GM12865 (cell line): Measurements from ENCODE around the gene COL11A2.

Source experiments
- DNase-seq: peaks from one replicate; pipeline ENCODE4 v3.0.0; 2010; ENCODE audit warnings: low read depth
- H3K4me3 ChIP-seq: 2 replicates; pipeline ENCODE4 v1.5.1; 2011; ENCODE audit warnings: mild to moderate bottlenecking, low read depth, low read length, control low read depth
- CTCF ChIP-seq: IDR thresholded peaks from 2 replicates; pipeline ENCODE4 v1.5.1; 2011; ENCODE audit warnings: low read length, control low read depth, low read depth, inconsistent platforms; ENCODE audit not compliant: insufficient read depth; ENCODE audit errors: missing control alignments

COL11A2 gene

GRCh38 chr6:33217681-33218080 is 25.4 kb upstream of the COL11A2 start:
- TF ChIP-seq CTCF = no peak
- DNase-seq = no peak
- no peak overlapping the region for H3K4me3 ChIP-seq

DNA sequence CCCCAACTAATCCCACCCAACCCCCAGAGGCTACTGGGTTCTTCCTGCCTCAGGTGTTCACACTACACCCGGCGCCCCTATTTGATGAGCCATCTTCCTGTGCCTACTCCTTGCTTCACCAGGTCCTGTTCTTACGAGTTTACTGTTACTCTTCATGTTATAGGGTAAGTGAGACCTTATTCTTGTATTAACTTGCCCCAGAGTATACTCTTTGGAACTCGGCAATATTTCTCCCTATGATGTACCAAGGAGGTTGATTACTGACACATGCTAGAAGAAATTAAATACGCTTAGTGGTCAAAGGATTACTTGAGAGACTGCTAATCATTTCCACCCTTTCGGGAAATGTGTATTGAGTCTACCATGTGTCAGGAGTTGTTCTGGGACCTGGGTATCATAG is 25.0 kb upstream of the COL11A2 start:
- DNase-seq = no peak
- TF ChIP-seq CTCF = no peak
- no peak overlapping the region for H3K4me3 ChIP-seq

- no peak overlapping the region for H3K4me3 ChIP-seq
- TF ChIP-seq CTCF = no peak
- no peak for DNase-seq
These were observed 23.9 kb upstream of the COL11A2 start for GRCh38 chr6:33216117-33216649.

- H3K4me3 ChIP-seq = no peak overlapping the region
- no peak for DNase-seq
- TF ChIP-seq CTCF = no peak
These were observed 23.2 kb upstream of the COL11A2 start for GRCh38 chr6:33215271-33216116.

DNA sequence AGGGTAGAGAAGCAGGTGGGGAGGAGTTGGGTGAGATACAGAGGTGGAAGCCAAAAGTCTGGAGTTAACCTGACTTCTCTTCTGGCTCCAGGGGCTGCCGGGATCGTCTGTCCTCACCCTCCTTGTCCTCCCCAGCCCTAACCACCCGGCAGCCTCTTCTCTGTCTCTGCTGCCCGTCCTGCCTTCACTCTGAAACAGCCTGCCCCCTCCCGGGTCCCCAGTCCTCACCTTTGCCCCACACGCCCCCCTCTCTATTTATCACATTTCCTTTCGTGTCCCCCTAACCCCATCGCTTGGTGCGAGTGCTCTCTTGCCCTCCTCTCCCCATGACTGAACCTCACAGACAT is 21.7 kb upstream of the COL11A2 start:
- no peak for TF ChIP-seq CTCF
- no peak overlapping the region for H3K4me3 ChIP-seq
- no peak for DNase-seq

- no peak overlapping the region for H3K4me3 ChIP-seq
- TF ChIP-seq CTCF = no peak
- no peak for DNase-seq
These were observed 21.1 kb upstream of the COL11A2 start for GRCh38 chr6:33213166-33213988.
